ENCODE data around the gene STON2.

- TF ChIP-seq POLR2A (IDR thresholded peaks at IDR 0.05): no peak
- no peak for TF ChIP-seq CTCF (IDR thresholded peaks at IDR 0.05)
Observed at GRCh38 chr14:81256289-81256960, 143.7 kb downstream of the STON2 start.

Data from prostate gland (tissue), 2 donors.